ENCODE data around the gene CFAP141.
"Not testable (repeated sequence)": the region's sequence is repeated elsewhere in the genome, so short reads cannot be mapped to it uniquely, and the experiment has no call there.

The CFAP141 gene

DNA sequence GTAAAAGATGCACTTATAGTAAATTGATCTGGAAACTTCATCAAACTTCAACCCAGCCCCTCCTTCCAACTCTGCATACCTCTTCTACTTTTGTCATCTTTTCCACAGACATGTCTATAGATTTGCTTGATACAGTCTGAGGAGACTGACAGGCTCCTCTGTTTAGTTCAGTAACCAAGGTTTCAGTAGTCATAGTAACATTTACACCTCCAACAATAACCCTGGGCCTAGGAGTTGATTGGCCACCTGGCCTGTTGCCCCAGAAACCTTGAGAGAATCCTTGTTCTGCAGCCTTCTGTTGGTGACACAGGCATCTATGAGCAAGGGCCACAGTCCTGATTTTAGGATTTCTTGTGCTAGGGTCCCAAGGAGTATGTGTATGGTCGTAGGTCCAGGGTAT is at the start of gene CFAP141:
Gene CFAP141, minus strand, starts transcription at position 138 of the 400 bp plus-strand sequence. Its CDS starts 26 bp downstream, at position 112.
- TF ChIP-seq JUND (IDR thresholded peaks at IDR 0.05; ENCODE audit: low read depth), result no peak
- in situ Hi-C loops (cut with HindIII; ENCODE audit: low pct_unique_long_range_greater_than_20kb, low sequenced_read_pairs), result no loop called here
- peak in 1 of 2 experiments; percentile 50 for DNase-seq (ENCODE audit: low read depth in 1 of 2, low spot score in 1 of 2)

DNA sequence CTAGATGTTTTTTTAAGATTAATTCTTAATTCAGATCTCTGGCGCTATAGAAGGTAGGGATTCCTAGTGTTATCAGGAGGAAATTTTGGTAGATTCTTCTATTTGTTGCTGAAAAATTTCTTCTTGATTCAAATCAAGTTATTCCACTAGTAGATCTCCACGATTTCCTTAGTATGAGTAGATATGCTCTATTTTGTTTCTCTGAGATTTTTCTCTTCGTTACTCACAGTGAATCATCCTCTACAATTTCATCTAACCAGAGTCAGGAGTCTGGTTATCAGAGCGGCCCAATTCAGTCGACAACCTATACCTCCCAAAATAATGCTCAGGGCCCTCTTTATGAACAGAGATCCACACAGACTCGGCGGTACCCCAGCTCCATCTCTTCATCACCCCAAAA is 47.5 kb upstream of the CFAP141 start:
- DNase-seq (ENCODE audit: low read depth in 1 of 2, low spot score in 1 of 2), result no peak
- TF ChIP-seq JUND (IDR thresholded peaks at IDR 0.05; ENCODE audit: low read depth), result no peak
- in situ Hi-C loops (cut with HindIII; ENCODE audit: low pct_unique_long_range_greater_than_20kb, low sequenced_read_pairs), result no loop called here

DNA sequence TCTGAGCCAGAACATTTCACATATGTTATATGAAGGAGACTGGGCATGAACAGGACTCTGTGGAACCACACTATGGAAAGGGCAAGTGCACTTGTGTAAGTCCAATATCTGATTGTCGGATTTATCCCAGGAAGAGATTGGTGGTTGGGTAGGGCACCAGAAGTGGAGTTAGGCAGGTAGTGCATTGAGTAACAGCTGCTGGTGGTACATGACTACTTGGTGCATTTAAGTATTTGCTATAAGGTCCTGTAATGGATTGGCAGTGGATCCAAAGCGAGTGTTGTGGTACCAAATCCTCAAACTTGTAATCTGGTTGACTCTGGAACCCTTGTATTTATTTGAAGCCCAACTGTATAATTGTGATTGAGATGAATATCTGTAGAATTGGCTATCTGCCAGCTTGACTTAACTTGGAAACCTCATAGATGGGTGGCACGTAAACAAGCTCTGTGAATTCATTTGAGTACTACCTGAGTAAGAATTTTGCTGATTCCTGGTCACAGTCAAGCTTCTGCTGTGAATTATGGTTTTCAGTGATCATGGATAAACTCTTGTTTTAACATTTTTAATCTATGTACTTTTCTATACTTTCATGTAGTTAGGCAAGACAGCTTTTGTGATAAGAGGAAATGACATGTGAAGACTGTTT is 35.7 kb upstream of the CFAP141 start:
- TF ChIP-seq JUND (IDR thresholded peaks at IDR 0.05; ENCODE audit: low read depth), result no peak
- in situ Hi-C loops (cut with HindIII; ENCODE audit: low pct_unique_long_range_greater_than_20kb, low sequenced_read_pairs), result no loop called here
- peak in 1 of 2 experiments; percentile 19 for DNase-seq (ENCODE audit: low read depth in 1 of 2, low spot score in 1 of 2)

GRCh38 chr1:154240294-154240833 is 34.2 kb upstream of the CFAP141 start:
- in situ Hi-C loops (cut with HindIII; ENCODE audit: low pct_unique_long_range_greater_than_20kb, low sequenced_read_pairs), result no loop called here

GRCh38 chr1:154239491-154239890 is 33.4 kb upstream of the CFAP141 start:
- in situ Hi-C loops (cut with HindIII; ENCODE audit: low pct_unique_long_range_greater_than_20kb, low sequenced_read_pairs), result no loop called here
- no peak for TF ChIP-seq JUND (IDR thresholded peaks at IDR 0.05; ENCODE audit: low read depth)
- DNase-seq (ENCODE audit: low read depth in 1 of 2, low spot score in 1 of 2), result no peak

More at GRCh38 chr1:154240294-154240833, 34.2 kb upstream of the CFAP141 start:
- TF ChIP-seq JUND (IDR thresholded peaks at IDR 0.05; ENCODE audit: low read depth), result no peak
- no peak for DNase-seq (ENCODE audit: low read depth in 1 of 2, low spot score in 1 of 2)

DNA sequence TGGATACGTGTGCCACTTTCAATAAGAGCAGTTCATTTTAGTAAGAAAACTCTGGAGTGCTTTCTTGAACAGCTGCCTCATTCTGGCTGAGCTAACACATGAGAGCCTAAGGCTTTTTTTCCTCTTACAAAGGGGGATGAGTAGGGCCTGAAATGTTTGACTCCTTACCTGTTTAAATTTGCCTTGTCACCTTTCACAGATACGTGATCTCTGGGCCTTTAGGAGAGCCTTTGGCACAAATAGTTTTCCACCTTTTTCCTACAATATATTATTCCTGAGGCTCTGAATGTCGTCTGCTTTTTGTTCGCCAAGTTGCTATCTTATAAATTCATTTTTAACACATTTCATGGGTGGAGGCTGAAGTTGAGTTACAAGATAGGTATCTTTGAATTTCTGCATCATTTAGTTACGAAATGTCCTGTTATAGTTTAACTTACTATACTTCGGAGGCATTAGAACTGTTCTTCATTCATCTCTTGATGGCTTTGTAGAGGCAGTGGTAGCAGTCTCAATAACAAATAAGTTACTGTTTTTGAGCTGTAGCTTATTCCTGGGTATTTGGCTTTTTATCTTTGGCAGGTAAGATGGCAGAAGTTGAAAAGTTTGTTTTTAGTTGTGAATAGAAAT is 31.9 kb upstream of the CFAP141 start:
- in situ Hi-C loops (cut with HindIII; ENCODE audit: low pct_unique_long_range_greater_than_20kb, low sequenced_read_pairs), result no loop called here
- no peak for TF ChIP-seq JUND (IDR thresholded peaks at IDR 0.05; ENCODE audit: low read depth)
- DNase-seq (ENCODE audit: low read depth in 1 of 2, low spot score in 1 of 2), result no peak

GRCh38 chr1:154237435-154237834 is 31.3 kb upstream of the CFAP141 start:
- in situ Hi-C loops (cut with HindIII; ENCODE audit: low pct_unique_long_range_greater_than_20kb, low sequenced_read_pairs), result no loop called here
- TF ChIP-seq JUND (IDR thresholded peaks at IDR 0.05; ENCODE audit: low read depth), result no peak
- DNase-seq (ENCODE audit: low read depth in 1 of 2, low spot score in 1 of 2), result no peak

- in situ Hi-C loops (cut with HindIII; ENCODE audit: low pct_unique_long_range_greater_than_20kb, low sequenced_read_pairs), result no loop called here
These were observed 30.7 kb upstream of the CFAP141 start for GRCh38 chr1:154236855-154237254.

GRCh38 chr1:154233127-154233526 is 27.0 kb upstream of the CFAP141 start:
- in situ Hi-C loops (cut with HindIII; ENCODE audit: low pct_unique_long_range_greater_than_20kb, low sequenced_read_pairs); DNase-seq (ENCODE audit: low read depth in 1 of 2, low spot score in 1 of 2): not testable (repeated sequence)

More at GRCh38 chr1:154236855-154237254, 30.7 kb upstream of the CFAP141 start:
- no peak for TF ChIP-seq JUND (IDR thresholded peaks at IDR 0.05; ENCODE audit: low read depth)
- DNase-seq (ENCODE audit: low read depth in 1 of 2, low spot score in 1 of 2), result no peak

DNA sequence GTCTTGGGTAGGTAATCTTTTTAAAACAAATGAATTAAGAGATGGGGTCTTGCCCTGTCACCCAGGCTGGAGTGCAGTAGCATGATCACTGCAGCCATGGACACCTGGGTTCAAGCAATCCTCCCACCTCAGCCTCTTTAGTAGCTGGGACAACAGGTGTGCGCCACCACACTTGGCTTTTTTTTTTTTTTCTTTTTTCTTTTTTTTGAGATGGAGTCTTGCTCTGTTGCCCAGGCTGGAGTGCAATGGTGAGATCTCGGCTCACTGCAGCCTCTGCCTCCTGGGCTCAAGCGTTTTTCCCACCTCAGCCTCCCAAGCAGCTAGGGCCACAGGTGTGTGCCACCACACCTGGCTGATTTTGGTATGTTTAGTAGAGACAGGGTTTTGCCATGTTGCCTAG is 25.0 kb upstream of the CFAP141 start:
- DNase-seq (ENCODE audit: low read depth in 1 of 2, low spot score in 1 of 2); in situ Hi-C loops (cut with HindIII; ENCODE audit: low pct_unique_long_range_greater_than_20kb, low sequenced_read_pairs): not testable (repeated sequence)

GRCh38 chr1:154225370-154225769 is 19.2 kb upstream of the CFAP141 start:
- TF ChIP-seq JUND (IDR thresholded peaks at IDR 0.05; ENCODE audit: low read depth), result no peak
- in situ Hi-C loops (cut with HindIII; ENCODE audit: low pct_unique_long_range_greater_than_20kb, low sequenced_read_pairs), result no loop called here
- no peak for DNase-seq (ENCODE audit: low read depth in 1 of 2, low spot score in 1 of 2)

DNA sequence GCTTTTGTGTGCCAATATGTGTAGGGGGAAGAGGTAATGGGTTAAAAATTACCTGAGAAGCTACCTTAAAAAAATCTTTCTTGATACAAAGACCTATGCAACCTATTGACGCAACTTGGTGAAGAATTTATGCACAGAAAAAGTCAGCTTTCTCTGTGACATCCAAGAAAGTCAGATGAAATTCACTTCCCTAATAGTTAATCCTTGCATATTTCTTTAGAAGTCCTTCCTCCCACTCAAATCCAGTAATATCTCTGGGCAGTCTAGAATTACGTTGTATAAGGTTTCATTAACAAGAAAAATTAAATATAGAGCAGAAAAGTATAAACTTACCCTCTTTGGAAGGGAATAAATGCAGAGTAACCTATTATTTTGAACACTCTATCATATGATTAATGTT is 17.5 kb upstream of the CFAP141 start:
- no peak for TF ChIP-seq JUND (IDR thresholded peaks at IDR 0.05; ENCODE audit: low read depth)
- in situ Hi-C loops (cut with HindIII; ENCODE audit: low pct_unique_long_range_greater_than_20kb, low sequenced_read_pairs), result no loop called here
- no peak for DNase-seq (ENCODE audit: low read depth in 1 of 2, low spot score in 1 of 2)

DNA sequence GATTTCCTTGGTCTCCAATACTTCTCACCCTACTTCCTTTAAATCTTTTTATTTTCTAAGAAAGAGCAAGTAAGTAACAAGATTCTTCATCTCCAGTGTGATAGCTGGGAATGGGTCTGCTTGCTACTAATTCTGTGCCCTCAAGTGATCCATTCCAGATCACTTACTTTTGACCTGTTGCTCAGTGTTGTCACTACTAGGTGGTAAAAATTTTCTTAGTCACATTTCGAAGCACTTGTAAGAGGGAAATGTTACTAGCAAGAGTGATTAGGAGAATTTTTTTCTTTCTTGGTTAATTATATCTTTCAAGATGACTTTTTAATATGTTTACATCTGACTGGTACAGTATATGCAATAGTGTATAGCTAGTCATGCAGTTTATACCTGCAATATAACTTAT is 16.8 kb upstream of the CFAP141 start:
- no peak for TF ChIP-seq JUND (IDR thresholded peaks at IDR 0.05; ENCODE audit: low read depth)
- in situ Hi-C loops (cut with HindIII; ENCODE audit: low pct_unique_long_range_greater_than_20kb, low sequenced_read_pairs), result no loop called here
- DNase-seq (ENCODE audit: low read depth in 1 of 2, low spot score in 1 of 2), result no peak

All from T47D (cell line).